Measurements from ENCODE around the gene RHO.

The RHO gene

DNA sequence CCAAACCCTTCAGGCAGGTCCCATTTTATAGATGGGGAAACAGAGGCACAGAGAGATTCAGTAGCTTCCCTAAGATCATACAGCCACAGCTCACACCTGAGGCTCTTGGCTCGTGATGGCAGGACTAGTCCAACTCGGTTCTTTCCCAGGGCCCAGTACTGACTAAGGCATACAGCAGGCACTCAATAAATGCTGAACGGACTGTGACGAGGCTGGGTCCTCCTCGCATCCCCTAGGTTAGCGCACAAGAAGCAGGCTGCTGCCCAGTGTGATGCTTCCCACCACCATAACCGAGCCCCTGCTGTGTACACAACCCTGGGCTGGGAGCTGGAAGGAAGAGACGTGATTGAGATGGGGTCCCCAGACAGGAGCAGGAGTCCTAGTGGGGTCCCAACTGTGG is 53.2 kb downstream of the RHO start:
- no peak for DNase-seq (ENCODE audit: low read depth)
- TF ChIP-seq, protein P1, sequence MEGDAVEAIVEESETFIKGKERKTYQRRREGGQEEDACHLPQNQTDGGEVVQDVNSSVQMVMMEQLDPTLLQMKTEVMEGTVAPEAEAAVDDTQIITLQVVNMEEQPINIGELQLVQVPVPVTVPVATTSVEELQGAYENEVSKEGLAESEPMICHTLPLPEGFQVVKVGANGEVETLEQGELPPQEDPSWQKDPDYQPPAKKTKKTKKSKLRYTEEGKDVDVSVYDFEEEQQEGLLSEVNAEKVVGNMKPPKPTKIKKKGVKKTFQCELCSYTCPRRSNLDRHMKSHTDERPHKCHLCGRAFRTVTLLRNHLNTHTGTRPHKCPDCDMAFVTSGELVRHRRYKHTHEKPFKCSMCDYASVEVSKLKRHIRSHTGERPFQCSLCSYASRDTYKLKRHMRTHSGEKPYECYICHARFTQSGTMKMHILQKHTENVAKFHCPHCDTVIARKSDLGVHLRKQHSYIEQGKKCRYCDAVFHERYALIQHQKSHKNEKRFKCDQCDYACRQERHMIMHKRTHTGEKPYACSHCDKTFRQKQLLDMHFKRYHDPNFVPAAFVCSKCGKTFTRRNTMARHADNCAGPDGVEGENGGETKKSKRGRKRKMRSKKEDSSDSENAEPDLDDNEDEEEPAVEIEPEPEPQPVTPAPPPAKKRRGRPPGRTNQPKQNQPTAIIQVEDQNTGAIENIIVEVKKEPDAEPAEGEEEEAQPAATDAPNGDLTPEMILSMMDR (conservative IDR thresholded peaks at IDR 0.05; ENCODE audit: low read length): no peak
- H3K4me3 ChIP-seq (ENCODE audit: low read length): no peak overlapping the region

- DNase-seq (ENCODE audit: low read depth): no peak
- H3K4me3 ChIP-seq (ENCODE audit: low read length): no peak overlapping the region
- TF ChIP-seq, protein P1 (conservative IDR thresholded peaks at IDR 0.05; ENCODE audit: low read length): no peak
Measured at GRCh38 chr3:129582799-129583198, 54.4 kb downstream of the RHO start.

DNA sequence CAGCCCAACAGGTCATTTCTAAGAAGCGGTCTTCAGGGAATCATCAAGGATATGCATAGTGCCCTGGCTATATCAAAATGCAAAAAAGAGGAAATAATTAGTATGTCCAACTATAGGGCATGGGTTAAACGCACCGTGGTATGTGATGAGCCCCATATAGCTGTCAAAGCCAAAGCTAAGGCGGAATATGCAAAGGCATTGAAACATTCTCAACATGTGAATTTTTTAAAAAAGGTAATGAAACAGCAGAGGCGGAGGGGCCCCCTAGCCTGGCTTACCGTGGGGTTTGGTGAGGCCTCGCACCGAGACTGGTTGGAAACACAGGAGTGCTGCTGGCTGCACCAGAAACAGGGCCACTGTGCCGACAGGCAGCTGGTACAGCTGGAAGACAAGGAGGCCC is 54.9 kb downstream of the RHO start:
- H3K4me3 ChIP-seq (ENCODE audit: low read length): no peak overlapping the region
- TF ChIP-seq, protein P1 (conservative IDR thresholded peaks at IDR 0.05; ENCODE audit: low read length): no peak
- DNase-seq (ENCODE audit: low read depth): no peak

DNA sequence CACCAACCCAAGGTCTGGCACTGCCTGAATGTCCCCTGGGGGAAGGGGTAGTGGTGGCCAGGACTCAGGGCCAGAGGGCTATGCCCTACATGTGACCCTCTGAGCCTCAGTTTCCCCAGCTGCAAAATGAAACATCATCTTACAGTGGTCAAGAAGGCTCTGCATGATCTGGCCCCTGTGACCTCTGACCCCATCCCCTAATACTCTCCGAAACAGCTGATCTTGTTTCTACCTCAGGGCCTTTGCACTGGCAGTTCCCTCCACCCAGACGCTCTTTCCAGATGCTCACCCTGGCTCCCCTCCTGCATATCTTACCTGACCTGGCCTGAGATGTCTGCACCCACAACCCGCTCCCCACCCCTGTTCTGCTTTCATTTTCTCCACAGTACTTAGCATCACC is 56.2 kb downstream of the RHO start:
- no peak overlapping the region for H3K4me3 ChIP-seq (ENCODE audit: low read length)
- no peak for DNase-seq (ENCODE audit: low read depth)
- TF ChIP-seq, protein P1 (conservative IDR thresholded peaks at IDR 0.05; ENCODE audit: low read length): no peak

Measured in AG10803 (cell line).